HepG2 (cell line): Measurements from ENCODE around the gene LGI1.

Source experiments
- ATF1 ChIP-seq: IDR thresholded peaks from 2 replicates; pipeline ENCODE4 v1.6.1; 2016; ENCODE audit warnings: mild to moderate bottlenecking, control low read depth
- KDM1A ChIP-seq: IDR thresholded peaks from 2 replicates; pipeline ENCODE4 v1.6.1; 2016; ENCODE audit warnings: missing compliant biosample characterization
- POLR2A ChIP-seq, 2 experiments: IDR thresholded peaks; 2 replicates each; pipeline ENCODE4 v1.6.1; 2011; ENCODE audit warnings: low read depth in 2 of 2, low read length in 2 of 2, mild to moderate bottlenecking in 1 of 2, moderate library complexity in 1 of 2; ENCODE audit not compliant: insufficient read depth in 1 of 2
- TBX2 ChIP-seq: sonication (generic); formaldehyde crosslinking; IDR thresholded peaks from 2 replicates; pipeline ENCODE4 v1.5.0; 2020; ENCODE audit warnings: missing genetic modification reagents, mild to moderate bottlenecking, borderline replicate concordance
- THAP7 ChIP-seq: sonication (generic); formaldehyde crosslinking; IDR thresholded peaks from 2 replicates; pipeline ENCODE4 v1.8.1; 2023; ENCODE audit warnings: mild to moderate bottlenecking, missing genetic modification reagents
- ZBTB1 ChIP-seq: sonication (generic); formaldehyde crosslinking; IDR thresholded peaks from 2 replicates; pipeline ENCODE4 v1.4.0; 2020; ENCODE audit warnings: missing genetic modification reagents, borderline replicate concordance
- ZFP41 ChIP-seq: sonication (generic); formaldehyde crosslinking; IDR thresholded peaks from 2 replicates; pipeline ENCODE4 v1.4.0; 2020; ENCODE audit warnings: mild to moderate bottlenecking, missing genetic modification reagents, borderline replicate concordance
- ZMYM4 ChIP-seq: sonication (generic); formaldehyde crosslinking; IDR thresholded peaks from 2 replicates; pipeline ENCODE4 v1.8.1; 2023; ENCODE audit warnings: mild to moderate bottlenecking, missing genetic modification reagents
- ZNF776 ChIP-seq: sonication (generic); formaldehyde crosslinking; IDR thresholded peaks from 2 replicates; pipeline ENCODE4 v1.4.0; 2020; ENCODE audit warnings: mild to moderate bottlenecking, missing genetic modification reagents
- ZNF792 ChIP-seq: IDR thresholded peaks from 2 replicates; pipeline ENCODE4 v1.6.1; 2016
- TF ChIP-seq, protein P1 (sequence below): sonication (generic); formaldehyde crosslinking; IDR thresholded peaks from 2 replicates; pipeline ENCODE4 v1.4.0; 2020; ENCODE audit warnings: missing genetic modification reagents, borderline replicate concordance

DNA sequence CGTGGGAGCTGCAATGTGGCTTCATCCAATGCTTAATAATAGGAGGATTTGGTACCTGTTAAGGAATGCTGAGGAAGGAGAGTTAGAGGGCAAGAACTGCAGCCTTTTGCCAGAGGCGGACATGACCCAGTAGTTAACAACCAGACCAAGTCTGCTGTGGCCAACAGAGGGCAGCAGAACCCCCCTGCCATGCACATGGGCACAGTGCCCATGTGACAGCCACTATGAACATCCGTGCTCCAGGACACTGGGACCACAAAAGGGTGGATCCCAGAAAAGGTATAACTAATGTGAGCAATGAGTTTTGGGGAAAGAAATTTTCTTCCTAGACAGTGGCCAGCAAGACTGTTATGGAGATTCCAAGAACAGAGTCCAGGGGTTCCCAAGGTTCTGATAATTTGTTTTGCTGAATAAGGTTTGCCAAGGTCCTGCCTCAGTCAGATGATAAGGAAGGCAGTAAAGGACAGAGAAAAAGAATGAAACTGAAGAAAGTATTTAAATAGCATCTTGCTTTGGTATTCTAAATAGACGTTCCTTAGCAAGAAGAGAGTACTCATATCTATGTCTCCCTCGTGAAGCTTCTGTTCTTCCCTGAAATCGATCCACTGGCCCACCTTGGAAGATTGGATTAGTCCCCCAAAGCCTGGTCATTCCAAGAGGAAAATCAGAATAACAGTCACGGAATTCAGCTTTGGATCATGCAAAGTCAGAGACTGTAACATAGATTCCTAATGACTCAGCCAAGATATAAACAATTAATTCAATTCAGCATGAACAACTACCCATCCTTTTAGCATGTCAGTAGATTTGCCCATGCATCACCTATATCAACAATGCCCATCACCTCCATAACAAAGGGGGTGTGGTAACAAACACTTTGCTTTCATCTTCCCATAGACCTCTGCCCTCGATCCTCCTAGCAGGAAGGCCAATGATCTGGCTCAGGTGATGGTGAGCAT lies 56.0 kb downstream of the LGI1 start:
- TF ChIP-seq ZMYM4 (CRISPR knock-in tag) (no peak), ZFP41 (CRISPR knock-in tag) (no peak), KDM1A (no peak), TBX2 (CRISPR knock-in tag) (no peak), THAP7 (CRISPR knock-in tag) (no peak), ZNF776 (CRISPR knock-in tag) (no peak), ATF1 (no peak), ZBTB1 (no peak), POLR2A (IDR thresholded peaks at IDR 0.05; ENCODE audit: insufficient read depth in 1 of 2, low read depth in 2 of 2, low read length in 2 of 2) (no peak), ZNF792 (CRISPR knock-in tag) (no peak)
- TF ChIP-seq, protein P1, sequence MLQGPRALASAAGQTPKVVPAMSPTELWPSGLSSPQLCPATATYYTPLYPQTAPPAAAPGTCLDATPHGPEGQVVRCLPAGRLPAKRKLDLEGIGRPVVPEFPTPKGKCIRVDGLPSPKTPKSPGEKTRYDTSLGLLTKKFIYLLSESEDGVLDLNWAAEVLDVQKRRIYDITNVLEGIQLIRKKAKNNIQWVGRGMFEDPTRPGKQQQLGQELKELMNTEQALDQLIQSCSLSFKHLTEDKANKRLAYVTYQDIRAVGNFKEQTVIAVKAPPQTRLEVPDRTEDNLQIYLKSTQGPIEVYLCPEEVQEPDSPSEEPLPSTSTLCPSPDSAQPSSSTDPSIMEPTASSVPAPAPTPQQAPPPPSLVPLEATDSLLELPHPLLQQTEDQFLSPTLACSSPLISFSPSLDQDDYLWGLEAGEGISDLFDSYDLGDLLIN = no peak
